Subcutaneous abdominal adipose tissue (tissue), 5 donors: Measurements from ENCODE around the gene CLEC2L.

Source experiments
- H3K27ac ChIP-seq: one replicate; pipeline ENCODE4 v1.7.0; 2013; ENCODE audit warnings: low read depth, mild to moderate bottlenecking, inconsistent platforms, low read length, moderate library complexity
- H3K27me3 ChIP-seq, 5 donors: one replicate each; pipeline ENCODE4 v1.7.0; 2013; ENCODE audit warnings: low read length in 5 of 5, inconsistent platforms in 1 of 5; ENCODE audit not compliant: control insufficient read depth in 5 of 5, insufficient read depth in 4 of 5
- H3K36me3 ChIP-seq, 5 donors: one replicate each; pipeline ENCODE4 v1.7.0; 2013; ENCODE audit warnings: low read length in 5 of 5; ENCODE audit not compliant: control insufficient read depth in 5 of 5, insufficient read depth in 5 of 5
- H3K4me1 ChIP-seq, 5 donors: one replicate each; pipeline ENCODE4 v1.7.0; 2013; ENCODE audit warnings: low read length in 5 of 5, mild to moderate bottlenecking in 3 of 5, moderate library complexity in 1 of 5; ENCODE audit not compliant: control insufficient read depth in 5 of 5, insufficient read depth in 5 of 5
- H3K4me3 ChIP-seq, 5 donors: one replicate each; pipeline ENCODE4 v1.7.0; 2013; ENCODE audit warnings: low read length in 5 of 5, low read depth in 1 of 5
- H3K9ac ChIP-seq, 5 donors: one replicate each; pipeline ENCODE4 v1.7.0; 2013; ENCODE audit warnings: low read length in 5 of 5, mild to moderate bottlenecking in 4 of 5, moderate library complexity in 3 of 5
- H3K9me3 ChIP-seq, 5 donors: one replicate each; pipeline ENCODE4 v1.7.0; 2013; ENCODE audit warnings: low read length in 5 of 5; ENCODE audit not compliant: control insufficient read depth in 5 of 5
- donor health status: healthy.
- donor health status: healthy.
- donor health status: healthy.
- donor health status: healthy.
- donor health status: healthy.

The CLEC2L gene

DNA sequence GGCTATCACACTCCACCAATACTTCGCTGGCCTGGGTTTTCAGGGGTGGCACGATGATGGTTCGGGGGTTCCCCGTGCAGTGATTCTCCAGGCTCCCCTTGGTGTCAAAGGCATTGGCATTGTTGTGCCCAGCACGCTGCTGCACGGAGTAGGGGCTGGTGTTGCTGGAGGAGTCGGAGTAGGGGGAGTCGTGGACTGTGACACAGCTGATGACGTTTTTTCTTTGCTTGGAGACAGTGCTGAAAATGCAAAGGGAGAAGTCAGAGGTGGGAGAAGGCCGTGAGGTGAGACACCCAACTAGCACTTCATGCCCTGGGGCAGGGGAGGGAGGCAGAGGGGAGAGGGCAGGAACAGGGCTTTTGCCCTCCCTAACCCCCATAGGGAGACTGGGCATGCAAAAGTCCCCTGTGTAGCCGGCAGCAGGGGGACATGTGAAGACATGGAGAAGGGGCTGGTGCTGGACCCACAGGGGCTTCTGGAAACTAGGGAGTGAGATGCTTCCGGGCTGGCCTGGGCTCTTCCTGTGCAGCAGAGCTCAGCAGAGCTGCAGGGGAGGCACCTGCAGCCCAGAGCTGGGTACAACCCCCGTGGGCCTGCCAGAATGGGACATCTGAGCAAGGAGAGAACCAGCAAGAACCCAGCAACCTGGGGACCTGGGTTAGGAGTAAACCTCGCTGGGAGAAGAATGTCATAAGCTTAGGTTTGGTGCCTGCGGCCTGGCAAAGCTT is 60.5 kb downstream of the CLEC2L start:
- Histone ChIP-seq H3K9ac (no peak overlapping the region), H3K27ac (no peak overlapping the region), H3K36me3 (peaks cover 10 to 87% (median 67%) of the 10 kb centered on the region in 5 donors), H3K4me3 (no peak overlapping the region), H3K9me3 (no peaks in the 10 kb centered on the region), H3K4me1 (peaks cover 0 to 21% (median 19%) of the 10 kb centered on the region in 5 donors), H3K27me3 (no peaks in the 10 kb centered on the region)

DNA sequence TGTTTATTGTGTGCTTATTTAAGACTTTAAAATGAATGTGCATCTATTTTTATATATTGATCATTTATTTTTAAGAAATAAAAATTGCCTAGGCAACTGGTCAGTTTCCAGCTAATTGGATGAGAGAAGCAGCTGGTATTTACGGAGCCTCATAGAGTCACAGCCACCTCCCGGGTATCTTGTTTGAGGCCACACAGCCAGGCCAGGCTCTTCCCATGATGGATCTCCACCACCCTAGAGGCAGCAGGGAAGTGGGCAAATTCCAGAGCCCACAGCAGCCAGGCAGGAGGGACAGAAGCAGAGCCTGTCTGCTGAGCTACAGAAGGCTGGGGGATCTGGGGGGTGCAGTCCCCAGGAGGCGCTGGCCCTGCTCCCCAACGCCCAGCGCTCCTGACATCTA is 61.6 kb downstream of the CLEC2L start:
- Histone ChIP-seq H3K27ac (no peak overlapping the region), H3K4me3 (no peak overlapping the region), H3K4me1 (peaks cover 0 to 21% (median 19%) of the 10 kb centered on the region in 5 donors), H3K36me3 (peaks cover 14 to 85% (median 68%) of the 10 kb centered on the region in 5 donors), H3K9ac (no peak overlapping the region), H3K9me3 (no peaks in the 10 kb centered on the region), H3K27me3 (no peaks in the 10 kb centered on the region)

DNA sequence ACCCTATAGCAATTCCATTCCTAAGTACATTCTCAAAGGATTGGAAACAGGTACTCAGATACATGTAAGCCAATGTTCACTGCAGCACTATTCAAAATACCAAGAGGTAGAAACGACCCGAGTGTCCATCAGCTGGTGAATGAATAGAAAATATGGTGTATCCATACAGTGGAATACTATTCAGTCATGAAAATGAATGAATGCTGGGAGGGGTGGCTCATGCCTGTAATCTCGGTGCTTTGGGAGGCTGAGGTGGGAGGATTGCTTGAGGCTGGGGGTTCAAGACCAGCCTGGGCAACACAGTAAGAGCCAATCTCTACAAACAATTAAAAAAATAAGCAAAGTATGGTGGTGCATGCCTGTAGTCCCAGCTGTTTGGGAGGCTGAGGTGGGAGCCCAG is 62.8 kb downstream of the CLEC2L start:
- Histone ChIP-seq H3K9me3 (no peaks in the 10 kb centered on the region), H3K9ac (no peak overlapping the region), H3K27ac (no peak overlapping the region), H3K36me3 (peaks cover 19 to 85% (median 69%) of the 10 kb centered on the region in 5 donors), H3K27me3 (no peaks in the 10 kb centered on the region), H3K4me3 (no peak overlapping the region), H3K4me1 (peaks cover 0 to 17% (median 13%) of the 10 kb centered on the region in 5 donors)

DNA sequence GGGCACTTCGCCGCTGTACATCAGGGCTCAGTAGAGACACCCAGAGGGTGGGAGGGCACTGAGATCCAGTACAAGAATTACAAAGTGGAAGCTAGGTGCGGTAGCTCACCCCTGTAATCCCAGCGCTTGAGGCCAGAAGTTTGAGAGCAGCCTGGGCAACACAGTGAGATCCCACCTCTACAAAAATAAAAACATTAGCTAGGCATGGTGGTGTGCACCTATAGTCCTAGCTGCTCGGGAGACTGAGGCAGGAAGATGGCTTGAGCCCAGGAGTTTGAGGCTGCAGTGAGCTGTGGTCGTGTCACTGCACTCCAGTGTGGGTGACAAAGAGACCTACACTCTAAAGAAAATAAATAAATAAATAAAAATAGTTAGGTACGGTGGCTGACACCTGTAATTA is 64.0 kb downstream of the CLEC2L start:
- peaks cover 23 to 83% (median 66%) of the 10 kb centered on the region in 5 donors for H3K36me3 ChIP-seq

DNA sequence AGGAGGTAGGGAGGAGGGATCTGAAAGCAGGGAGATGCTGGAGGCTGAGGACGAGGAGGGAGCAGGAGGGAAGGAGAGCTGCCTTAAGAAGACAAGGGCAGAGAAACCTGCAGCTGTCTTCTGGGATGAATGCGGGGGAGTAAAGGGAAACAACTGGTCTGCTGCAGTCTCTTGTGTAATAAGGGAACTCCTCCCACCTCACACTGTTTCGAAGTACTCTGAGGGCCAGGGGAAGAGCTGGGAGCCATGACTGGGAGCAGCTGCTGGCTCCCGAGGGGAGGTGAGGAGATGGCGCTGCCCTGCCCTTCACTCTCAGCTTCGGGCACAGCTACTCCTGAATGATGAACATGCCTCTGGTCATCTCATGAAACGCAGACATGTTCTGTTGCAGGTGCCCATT is 65.1 kb downstream of the CLEC2L start:
- Histone ChIP-seq H3K9me3 (no peaks in the 10 kb centered on the region), H3K27me3 (no peaks in the 10 kb centered on the region), H3K4me1 (peaks cover 0 to 6% (median 0%) of the 10 kb centered on the region in 5 donors), H3K36me3 (peaks cover 23 to 83% (median 62%) of the 10 kb centered on the region in 5 donors), H3K4me3 (no peak overlapping the region), H3K27ac (no peak overlapping the region), H3K9ac (no peak overlapping the region)

More for the DNA sequence above, 64.0 kb downstream of the CLEC2L start:
- H3K27ac ChIP-seq, result no peak overlapping the region
- no peak overlapping the region for H3K9ac ChIP-seq
- H3K4me1 ChIP-seq, result peaks cover 0 to 6% (median under 1%) of the 10 kb centered on the region in 5 donors
- no peaks in the 10 kb centered on the region for H3K9me3 ChIP-seq
- H3K4me3 ChIP-seq, result no peak overlapping the region
- no peaks in the 10 kb centered on the region for H3K27me3 ChIP-seq

DNA sequence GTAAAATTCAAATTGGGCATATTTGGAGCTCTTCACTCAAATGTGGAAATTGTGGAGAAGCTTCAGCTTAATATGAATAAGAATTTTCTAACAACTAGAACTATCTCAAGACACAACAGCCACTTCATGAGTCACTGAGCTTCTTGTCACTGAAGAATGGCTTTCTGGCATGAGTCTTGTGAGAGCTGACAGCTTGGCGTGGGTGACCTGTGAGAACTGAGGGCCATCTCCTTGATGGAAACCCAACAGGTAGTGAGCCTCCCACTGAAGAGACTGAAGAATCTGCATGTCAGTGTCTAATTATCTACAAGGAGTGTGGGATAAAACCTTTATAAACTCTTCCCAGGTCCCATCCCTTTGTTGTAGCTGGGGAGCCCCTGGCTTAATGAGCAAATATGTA is 66.0 kb downstream of the CLEC2L start:
- no peaks in the 10 kb centered on the region for H3K9me3 ChIP-seq
- H3K36me3 ChIP-seq, result peaks cover 26 to 83% (median 63%) of the 10 kb centered on the region in 5 donors
- no peak overlapping the region for H3K27ac ChIP-seq
- H3K4me3 ChIP-seq, result no peak overlapping the region
- no peak overlapping the region for H3K9ac ChIP-seq
- H3K4me1 ChIP-seq, result peaks cover 0 to 6% (median 0%) of the 10 kb centered on the region in 5 donors
- H3K27me3 ChIP-seq, result no peaks in the 10 kb centered on the region

DNA sequence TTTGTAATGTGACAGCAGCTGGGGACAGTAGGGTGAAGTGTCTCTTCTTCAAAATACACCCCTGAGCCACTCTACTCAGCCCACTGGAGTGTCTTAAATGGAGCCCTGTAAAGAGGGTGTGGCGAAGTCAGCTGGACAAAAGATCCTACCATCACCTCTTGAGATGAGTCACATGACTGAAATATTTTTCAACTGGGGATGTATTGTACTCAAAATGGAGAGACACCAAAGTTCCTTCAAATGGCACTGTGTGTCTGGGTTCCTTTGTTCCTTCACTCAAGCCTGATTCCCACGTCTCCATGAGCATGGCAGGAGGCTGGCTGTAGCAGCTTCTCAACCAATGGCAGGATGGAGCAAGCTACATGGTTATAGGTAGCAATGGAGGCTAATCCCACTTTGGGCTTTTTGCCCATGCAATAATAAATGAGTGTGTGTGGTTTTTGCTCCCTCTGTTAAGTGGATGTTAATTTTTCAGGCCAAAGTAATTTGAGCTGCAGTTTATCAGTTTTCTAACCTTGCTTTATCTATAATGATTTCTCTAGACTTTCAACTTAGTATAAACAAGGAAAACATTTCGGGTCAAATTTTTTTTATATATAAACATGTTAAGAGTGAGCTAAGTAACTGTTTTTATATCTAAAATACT is 68.2 kb downstream of the CLEC2L start:
- H3K27ac ChIP-seq, result no peak overlapping the region
- no peak overlapping the region for H3K9ac ChIP-seq
- peaks cover 0 to 16% (median 10%) of the 10 kb centered on the region in 5 donors for H3K4me1 ChIP-seq
- H3K9me3 ChIP-seq, result no peaks in the 10 kb centered on the region
- no peak overlapping the region for H3K4me3 ChIP-seq
- H3K27me3 ChIP-seq, result no peaks in the 10 kb centered on the region
- H3K36me3 ChIP-seq, result peaks cover 23 to 85% (median 71%) of the 10 kb centered on the region in 5 donors

DNA sequence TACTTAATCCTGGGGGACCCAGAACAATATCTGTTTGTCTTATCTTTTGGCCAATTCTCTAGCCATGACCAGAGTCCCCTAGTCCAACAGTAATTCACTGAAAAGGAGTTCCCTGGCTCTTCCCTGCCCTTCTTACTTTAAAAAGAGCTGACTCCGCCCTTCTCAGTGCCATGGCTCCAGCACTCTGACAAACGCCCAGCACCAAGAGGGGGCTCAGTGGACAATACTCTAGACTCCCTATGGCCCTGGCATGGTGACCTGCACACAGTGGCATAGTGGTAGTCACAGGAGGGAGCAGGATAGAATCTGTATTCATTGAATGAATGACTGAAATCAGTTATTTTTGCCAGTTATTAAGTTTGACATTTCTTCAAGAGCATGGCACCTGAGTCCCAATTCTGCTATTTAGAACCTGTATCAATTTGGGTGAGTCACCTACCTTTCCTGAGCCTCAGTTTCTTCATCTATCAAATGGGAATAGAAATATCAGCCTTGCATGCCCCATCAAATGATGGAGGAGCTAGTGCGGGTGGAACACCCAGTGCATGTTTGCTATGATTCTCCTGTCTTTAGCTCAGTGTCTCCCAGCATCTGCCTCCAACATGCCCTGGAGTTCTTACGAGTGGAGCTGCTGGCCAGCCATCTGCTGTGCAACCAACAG is 69.4 kb downstream of the CLEC2L start:
- H3K9ac ChIP-seq, result no peak overlapping the region
- H3K36me3 ChIP-seq, result peaks cover 28 to 87% (median 76%) of the 10 kb centered on the region in 5 donors
- no peaks in the 10 kb centered on the region for H3K27me3 ChIP-seq
- no peak overlapping the region for H3K27ac ChIP-seq
- H3K4me1 ChIP-seq, result peaks cover 0 to 16% (median 10%) of the 10 kb centered on the region in 5 donors
- H3K4me3 ChIP-seq, result no peak overlapping the region
- H3K9me3 ChIP-seq, result no peaks in the 10 kb centered on the region

DNA sequence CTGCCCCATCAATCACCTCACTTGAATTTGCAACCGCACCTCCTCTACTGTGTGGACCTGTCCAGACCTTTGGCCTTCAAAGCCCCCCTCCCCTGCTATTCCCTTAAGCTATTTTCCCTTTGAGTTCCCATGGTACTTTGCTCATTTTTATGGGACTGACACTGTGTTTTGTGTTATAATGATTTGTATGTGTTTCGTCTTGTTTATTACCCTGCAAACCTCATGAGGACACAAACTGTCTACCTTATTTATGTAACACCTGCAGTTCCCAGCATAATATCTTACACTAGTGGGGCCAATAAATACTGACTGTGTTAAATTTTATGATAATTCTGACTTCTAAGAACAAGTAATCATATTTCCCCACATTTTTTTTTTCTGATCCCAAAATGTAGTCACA is 70.6 kb downstream of the CLEC2L start:
- Histone ChIP-seq H3K4me3 (no peak overlapping the region), H3K4me1 (peaks cover 0 to 15% (median 10%) of the 10 kb centered on the region in 5 donors), H3K9me3 (no peaks in the 10 kb centered on the region), H3K27me3 (no peaks in the 10 kb centered on the region), H3K27ac (no peak overlapping the region), H3K36me3 (peaks cover 39 to 92% (median 83%) of the 10 kb centered on the region in 5 donors), H3K9ac (no peak overlapping the region)
